CD1c-positive myeloid dendritic cell (primary cell): ENCODE data around the gene SPHK2.
"Not testable (repeated sequence)": the region's sequence is repeated elsewhere in the genome, so short reads cannot be mapped to it uniquely, and the experiment has no call there.

Experiments used
- DNase-seq: peaks from one replicate; pipeline ENCODE4 v3.0.0-alpha.2; 2016; ENCODE audit errors: extremely low spot score

SPHK2 gene, protein sequence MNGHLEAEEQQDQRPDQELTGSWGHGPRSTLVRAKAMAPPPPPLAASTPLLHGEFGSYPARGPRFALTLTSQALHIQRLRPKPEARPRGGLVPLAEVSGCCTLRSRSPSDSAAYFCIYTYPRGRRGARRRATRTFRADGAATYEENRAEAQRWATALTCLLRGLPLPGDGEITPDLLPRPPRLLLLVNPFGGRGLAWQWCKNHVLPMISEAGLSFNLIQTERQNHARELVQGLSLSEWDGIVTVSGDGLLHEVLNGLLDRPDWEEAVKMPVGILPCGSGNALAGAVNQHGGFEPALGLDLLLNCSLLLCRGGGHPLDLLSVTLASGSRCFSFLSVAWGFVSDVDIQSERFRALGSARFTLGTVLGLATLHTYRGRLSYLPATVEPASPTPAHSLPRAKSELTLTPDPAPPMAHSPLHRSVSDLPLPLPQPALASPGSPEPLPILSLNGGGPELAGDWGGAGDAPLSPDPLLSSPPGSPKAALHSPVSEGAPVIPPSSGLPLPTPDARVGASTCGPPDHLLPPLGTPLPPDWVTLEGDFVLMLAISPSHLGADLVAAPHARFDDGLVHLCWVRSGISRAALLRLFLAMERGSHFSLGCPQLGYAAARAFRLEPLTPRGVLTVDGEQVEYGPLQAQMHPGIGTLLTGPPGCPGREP

GRCh38 chr19:48618916-48619691, at the start of gene SPHK2, which contains the start of gene RPL18:
Gene SPHK2, plus strand, starts transcription at chr19:48619506. Its CDS starts 1,009 bp downstream, at chr19:48620515.
Gene RPL18, minus strand, starts transcription at chr19:48619178. Its CDS starts 35 bp downstream, at chr19:48619143.
- DNase-seq: peak; percentile 98

DNA sequence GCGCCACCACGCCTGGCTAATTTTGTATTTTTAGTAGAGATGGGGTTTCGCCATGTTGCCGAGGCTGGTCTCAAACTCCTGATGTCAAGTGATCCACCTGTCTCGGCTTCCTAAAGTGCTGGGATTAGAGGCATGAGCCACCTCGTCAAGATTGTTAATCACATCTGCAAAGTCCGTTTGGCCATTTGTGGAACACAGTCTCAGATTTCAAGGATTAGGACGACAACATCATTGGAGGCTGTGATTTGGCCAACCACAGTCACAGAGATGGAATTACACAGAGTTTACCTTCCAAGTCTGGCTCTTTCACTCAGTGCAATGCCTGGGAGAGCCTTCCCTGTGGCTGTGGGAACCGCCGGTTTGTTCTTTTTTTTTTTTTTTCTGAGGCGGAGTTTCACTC, 49.5 kb upstream of the SPHK2 start:
- no peak for DNase-seq

GRCh38 chr19:48571378-48572162, 47.7 kb upstream of the SPHK2 start:
- no peak for DNase-seq

DNA sequence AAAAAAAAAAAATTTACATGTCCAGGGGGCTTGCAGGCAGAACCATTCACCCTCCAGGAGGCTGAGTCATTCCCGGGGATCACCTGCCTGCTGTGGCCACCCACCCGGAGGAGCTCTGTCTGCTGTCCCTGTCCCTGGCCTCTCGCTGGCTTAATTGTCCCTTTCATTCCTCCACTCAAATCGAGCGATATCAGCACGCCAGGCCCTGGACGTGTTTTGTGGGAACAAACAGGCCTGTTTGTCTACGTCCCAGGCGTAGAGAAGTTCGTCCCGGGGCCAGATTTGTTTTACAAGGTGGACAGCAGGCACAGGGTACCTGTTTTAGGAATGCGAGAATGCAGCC, 46.2 kb upstream of the SPHK2 start:
- DNase-seq: no peak

- DNase-seq: no peak
Observed at GRCh38 chr19:48575931-48576622, 43.2 kb upstream of the SPHK2 start.

- not testable (repeated sequence) for DNase-seq
Observed at GRCh38 chr19:48577908-48578307, 41.4 kb upstream of the SPHK2 start.

GRCh38 chr19:48578891-48579290, 40.4 kb upstream of the SPHK2 start:
- no peak for DNase-seq

- no peak for DNase-seq
Observed at GRCh38 chr19:48582168-48582567, 37.1 kb upstream of the SPHK2 start.

- no peak for DNase-seq
Observed at GRCh38 chr19:48587387-48587786, 31.9 kb upstream of the SPHK2 start.

DNA sequence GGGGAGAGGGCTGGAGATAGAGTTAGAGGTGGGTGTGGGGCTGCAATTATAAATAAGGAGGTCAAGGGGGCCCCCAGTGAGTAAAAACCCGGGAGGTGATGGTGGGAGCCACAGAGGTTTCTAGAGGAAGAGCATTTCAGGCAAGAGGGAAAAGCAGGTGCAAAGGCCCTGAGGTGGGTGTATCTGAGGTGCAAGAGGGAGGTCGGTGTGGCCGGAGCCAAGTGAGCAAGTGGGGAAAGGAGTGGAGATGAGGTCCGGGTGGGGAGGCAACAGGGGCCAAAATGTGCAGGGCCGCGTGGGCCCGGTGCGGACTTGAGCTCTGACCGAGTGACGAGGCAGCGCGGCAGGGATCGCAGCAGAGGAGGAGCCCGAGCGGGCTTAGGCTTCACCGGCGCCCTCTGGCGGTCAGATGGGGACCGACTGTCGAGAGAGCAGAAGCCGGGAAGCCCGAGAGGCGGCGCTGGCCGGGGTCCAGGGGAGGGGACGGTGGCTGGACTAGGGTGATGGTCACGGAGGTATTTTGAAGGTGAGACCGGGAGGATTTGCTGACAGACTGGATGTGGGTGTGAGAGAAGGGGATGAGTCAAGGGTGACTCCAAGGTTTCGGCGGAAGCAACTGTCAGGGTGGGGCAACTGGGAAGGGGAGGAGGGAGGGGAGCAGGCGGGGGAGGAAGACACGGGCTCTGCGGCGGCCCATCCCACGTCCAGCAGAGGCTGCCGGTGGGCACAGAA, 30.5 kb upstream of the SPHK2 start:
- DNase-seq: peak; percentile 93

DNA sequence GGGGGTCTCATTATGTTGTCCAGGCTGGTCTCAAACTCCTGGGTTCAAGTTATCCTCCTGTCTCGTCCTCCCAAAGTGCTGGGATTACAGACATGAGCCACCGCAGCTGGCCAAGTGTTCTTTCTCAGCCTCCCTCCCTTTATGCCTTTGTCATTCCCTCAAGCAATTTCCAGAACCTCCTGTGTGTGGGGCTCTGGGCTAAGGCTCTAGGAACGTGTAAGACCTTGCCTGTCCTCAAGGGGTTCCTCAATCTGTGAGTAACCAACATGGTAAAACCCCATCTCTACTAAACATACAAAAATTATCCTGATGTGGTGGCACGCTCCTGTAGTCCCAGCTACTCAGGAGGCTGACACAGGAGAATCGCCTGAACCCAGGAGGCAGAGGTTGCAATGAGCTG, 28.3 kb upstream of the SPHK2 start:
- DNase-seq: peak; percentile 17

GRCh38 chr19:48595171-48595570, 24.1 kb upstream of the SPHK2 start:
- DNase-seq: no peak

DNA sequence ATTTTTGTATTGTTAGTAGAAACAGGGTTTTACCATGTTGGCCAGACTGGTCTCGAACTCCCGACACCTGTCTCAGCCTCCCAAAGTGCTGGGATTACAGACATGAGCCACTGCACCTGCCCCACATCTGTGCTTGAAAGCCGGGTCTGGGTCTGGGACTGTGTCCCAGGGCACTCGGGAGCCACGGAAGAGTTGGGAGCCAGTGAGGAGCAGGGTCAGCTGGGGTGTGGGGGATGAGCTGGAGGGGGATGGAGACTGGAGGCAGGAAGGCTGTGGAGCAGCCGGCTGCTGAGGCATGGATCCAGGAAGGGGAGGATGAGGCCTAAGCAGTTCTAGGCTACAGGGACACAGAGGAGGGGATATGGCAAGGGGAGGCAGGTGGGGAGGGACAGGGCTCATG, 23.5 kb upstream of the SPHK2 start:
- no peak for DNase-seq

DNA sequence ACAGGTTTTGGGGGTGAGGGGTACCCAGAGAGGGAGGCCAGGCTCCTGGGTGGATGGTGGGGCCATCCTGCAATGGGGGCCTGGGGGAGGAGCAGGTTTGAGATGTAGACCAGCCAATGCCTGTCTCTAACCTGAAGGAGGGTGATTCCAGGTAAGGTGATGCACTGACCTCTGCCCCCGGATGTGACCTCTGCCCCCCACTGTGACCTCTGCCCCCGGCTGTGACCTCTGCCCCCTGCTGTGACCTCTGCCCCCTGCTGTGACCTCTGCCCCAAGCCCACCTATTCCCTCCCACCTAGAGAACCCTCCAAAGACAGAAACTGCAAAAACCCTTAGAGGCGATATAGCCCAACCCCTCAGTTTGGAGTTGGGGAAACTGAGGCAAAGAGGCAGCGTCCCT, 23.1 kb upstream of the SPHK2 start:
- no peak for DNase-seq

DNA sequence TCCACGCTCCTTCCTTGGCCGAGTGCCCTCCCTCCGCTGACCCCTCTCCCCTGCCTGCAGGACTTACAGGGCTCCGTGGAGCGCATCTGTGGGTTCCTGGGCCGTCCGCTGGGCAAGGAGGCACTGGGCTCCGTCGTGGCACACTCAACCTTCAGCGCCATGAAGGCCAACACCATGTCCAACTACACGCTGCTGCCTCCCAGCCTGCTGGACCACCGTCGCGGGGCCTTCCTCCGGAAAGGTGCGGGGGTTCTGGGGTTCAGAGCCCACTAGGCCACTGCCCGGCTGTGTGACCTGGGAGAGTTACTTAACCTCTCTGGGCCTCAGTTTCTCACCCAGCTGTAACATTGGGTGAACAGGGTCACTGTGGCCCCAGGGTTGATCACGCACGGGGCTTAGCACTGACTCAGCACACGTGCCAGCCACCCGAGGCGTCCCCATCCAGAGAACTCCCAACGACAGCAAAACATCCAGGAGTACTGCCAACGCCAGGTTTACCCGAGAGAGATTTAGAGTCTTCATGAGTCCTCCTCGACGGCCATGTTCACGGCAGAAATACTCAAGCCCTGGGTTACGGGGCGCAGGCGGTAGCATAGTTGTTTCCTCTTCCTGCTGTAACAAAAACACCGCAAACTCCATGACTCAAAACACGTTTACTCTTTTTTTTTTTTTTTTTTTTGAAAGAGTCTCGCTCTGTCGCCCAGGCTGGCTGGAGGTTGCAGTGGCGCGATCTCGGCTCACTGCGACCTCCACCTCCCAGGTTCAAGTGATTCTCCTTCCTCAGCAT, 22.4 kb upstream of the SPHK2 start:
- DNase-seq: peak; percentile 58

DNA sequence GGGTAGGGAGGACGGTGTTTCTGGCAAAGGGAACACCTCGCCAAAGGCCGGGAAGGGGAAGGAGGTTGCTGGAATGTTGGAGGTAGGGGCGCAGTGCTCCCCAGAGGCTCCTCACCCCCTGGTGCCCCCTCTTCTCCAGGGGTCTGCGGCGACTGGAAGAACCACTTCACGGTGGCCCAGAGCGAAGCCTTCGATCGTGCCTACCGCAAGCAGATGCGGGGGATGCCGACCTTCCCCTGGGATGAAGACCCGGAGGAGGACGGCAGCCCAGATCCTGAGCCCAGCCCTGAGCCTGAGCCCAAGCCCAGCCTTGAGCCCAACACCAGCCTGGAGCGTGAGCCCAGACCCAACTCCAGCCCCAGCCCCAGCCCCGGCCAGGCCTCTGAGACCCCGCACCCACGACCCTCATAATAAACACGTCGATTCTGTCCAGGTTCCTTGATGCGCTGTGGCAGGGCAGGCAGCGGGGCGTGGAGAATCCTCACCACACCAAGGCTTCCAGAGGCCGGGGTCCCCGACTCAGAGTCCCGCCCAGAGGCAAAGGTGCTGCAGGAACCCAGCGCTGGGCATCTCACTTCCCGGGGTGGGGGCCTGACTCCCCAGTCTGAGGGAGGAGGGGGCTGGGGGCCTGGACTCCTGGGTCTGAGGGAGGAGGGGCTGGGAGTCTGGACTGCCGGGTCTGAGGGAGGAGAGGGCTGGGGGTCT, 20.2 kb upstream of the SPHK2 start:
- DNase-seq: no peak

- no peak for DNase-seq
Observed at GRCh38 chr19:48600679-48601417, 18.5 kb upstream of the SPHK2 start.

DNA sequence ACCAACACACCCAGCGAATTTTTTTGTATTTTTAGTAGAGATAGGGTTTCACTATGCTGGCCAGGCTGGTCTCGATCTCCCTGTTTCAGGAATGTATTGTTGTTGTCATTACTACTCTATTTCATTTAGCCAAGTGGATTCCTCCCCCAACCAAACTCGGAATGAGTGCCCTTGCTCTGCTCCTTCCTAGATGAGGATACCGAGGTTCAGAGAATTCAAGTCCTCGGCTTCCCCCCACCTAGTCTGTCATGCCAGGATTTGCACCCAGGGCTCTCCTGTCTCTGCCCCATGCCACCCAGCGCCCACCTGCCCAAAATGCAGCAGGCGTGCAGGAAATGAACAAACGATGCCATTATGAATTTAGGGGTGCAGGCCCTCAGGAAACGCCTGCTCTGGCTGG, 16.3 kb upstream of the SPHK2 start:
- DNase-seq: no peak
